ENCODE results near the gene C4orf50. TPM values are rescaled to one million over a fixed set of nuclear protein-coding genes. Genes with fewer than 3 reads are reported as not detected.

C4orf50 gene
- total RNA-seq, 4 donors from 2014 or later = 0.04 to 0.19 (median 0.04) TPM; not detected in 1

DNA sequence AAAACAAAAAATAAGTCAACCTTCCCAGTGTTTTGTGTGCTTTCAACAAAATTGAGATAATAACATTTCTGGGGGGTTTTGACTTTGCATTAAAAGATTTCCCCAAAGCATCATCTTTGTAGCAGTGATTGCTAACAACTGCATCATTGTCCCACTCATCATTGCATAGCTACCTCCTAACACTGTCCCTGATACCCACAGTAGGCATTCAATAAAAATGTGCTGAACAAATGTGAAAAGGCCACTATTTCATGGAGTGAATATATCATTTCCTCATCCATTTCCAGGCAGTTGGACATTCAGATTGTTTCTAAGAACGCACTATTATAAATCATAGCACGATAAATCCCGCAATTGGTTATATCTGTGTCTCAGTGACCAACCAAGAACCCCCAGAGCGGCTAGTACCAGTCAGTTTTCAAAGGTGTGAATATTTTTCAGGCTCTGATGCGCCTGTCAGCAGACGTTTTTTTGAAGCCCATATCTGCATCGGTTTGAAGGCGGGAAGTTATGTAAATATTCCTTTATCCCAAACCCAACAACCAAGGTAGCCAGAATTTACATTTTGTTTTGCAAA lies 89.3 kb downstream of the C4orf50 start:
- peaks cover 0 to 97% (median 0%) of the 10 kb centered on the region in 4 donors for H3K27me3 ChIP-seq
- no peaks in the 10 kb centered on the region for H3K36me3 ChIP-seq
- 58 to 65% methylated on average over 8 of the region's 8 CpGs for WGBS, 2 donors
- TF ChIP-seq, protein P1, sequence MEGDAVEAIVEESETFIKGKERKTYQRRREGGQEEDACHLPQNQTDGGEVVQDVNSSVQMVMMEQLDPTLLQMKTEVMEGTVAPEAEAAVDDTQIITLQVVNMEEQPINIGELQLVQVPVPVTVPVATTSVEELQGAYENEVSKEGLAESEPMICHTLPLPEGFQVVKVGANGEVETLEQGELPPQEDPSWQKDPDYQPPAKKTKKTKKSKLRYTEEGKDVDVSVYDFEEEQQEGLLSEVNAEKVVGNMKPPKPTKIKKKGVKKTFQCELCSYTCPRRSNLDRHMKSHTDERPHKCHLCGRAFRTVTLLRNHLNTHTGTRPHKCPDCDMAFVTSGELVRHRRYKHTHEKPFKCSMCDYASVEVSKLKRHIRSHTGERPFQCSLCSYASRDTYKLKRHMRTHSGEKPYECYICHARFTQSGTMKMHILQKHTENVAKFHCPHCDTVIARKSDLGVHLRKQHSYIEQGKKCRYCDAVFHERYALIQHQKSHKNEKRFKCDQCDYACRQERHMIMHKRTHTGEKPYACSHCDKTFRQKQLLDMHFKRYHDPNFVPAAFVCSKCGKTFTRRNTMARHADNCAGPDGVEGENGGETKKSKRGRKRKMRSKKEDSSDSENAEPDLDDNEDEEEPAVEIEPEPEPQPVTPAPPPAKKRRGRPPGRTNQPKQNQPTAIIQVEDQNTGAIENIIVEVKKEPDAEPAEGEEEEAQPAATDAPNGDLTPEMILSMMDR (IDR thresholded peaks at IDR 0.05) = no peak
- no peak for TF ChIP-seq POLR2A (IDR thresholded peaks at IDR 0.05)
- intact Hi-C loops (cut with DNase I) = no loop called here
- no peak overlapping the region for H3K27ac ChIP-seq
- H3K4me3 ChIP-seq = no peak overlapping the region
- DNase-seq = no peak
- H3K9me3 ChIP-seq = no peaks in the 10 kb centered on the region
- H3K4me1 ChIP-seq = no peaks in the 10 kb centered on the region

DNA sequence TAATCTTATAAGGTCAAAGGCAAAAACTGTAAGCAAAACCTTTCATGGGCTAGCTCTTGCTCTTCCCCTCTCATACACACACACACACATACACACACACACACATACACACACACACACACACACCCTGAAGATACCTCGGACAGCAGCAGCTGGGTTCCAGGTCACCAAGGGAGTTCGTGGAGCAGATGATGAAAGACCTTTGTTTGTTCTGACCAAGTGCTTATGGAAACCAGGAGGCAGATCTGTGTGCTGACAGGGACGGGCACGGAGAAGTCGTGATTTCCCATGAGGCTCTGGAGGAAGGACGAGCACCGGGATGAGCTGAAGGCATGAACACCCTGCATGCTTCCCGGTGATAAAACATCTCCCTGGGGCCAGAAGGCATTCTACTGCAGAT lies 90.0 kb downstream of the C4orf50 start:
- intact Hi-C loops (cut with DNase I) = no loop called here
- H3K36me3 ChIP-seq = no peaks in the 10 kb centered on the region
- H3K4me1 ChIP-seq = no peaks in the 10 kb centered on the region
- no peak for TF ChIP-seq POLR2A (IDR thresholded peaks at IDR 0.05)
- TF ChIP-seq, protein P1 (IDR thresholded peaks at IDR 0.05) = no peak
- H3K9me3 ChIP-seq = no peaks in the 10 kb centered on the region
- DNase-seq = no peak
- H3K27ac ChIP-seq = no peak overlapping the region
- H3K4me3 ChIP-seq = no peak overlapping the region
- WGBS, 2 donors = 54 to 68% methylated on average over 5 to 6 of the region's 8 CpGs
- peaks cover 0 to 93% (median 0%) of the 10 kb centered on the region in 4 donors for H3K27me3 ChIP-seq

DNA sequence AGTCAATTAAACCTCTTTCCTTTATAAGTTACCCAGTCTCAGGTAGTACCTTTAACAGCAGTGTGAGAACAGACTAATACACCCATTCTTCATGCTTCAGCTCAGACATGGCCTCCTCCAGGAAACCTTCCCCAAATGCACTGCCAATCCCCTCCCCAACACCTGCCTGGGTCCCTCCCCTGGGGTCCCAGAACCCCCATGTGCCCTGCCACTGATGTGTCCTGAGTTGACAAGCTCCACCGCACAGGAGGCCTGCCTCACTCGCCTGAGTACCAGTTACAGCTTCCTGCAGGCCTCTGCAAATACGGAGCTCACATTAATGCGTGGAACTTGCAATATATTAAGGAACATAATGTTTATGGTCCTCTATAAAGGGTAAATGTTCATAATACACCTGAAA lies 90.5 kb downstream of the C4orf50 start:
- H3K4me3 ChIP-seq = no peak overlapping the region
- H3K9me3 ChIP-seq = no peaks in the 10 kb centered on the region
- no peak for DNase-seq
- H3K4me1 ChIP-seq = no peaks in the 10 kb centered on the region
- H3K27me3 ChIP-seq = peaks cover 0 to 93% (median 0%) of the 10 kb centered on the region in 4 donors
- intact Hi-C loops (cut with DNase I) = no loop called here
- TF ChIP-seq, protein P1 (IDR thresholded peaks at IDR 0.05) = no peak
- no peak for TF ChIP-seq POLR2A (IDR thresholded peaks at IDR 0.05)
- WGBS, 2 donors = 46 to 76% methylated on average over 3 to 4 of the region's 4 CpGs
- no peak overlapping the region for H3K27ac ChIP-seq
- no peaks in the 10 kb centered on the region for H3K36me3 ChIP-seq

DNA sequence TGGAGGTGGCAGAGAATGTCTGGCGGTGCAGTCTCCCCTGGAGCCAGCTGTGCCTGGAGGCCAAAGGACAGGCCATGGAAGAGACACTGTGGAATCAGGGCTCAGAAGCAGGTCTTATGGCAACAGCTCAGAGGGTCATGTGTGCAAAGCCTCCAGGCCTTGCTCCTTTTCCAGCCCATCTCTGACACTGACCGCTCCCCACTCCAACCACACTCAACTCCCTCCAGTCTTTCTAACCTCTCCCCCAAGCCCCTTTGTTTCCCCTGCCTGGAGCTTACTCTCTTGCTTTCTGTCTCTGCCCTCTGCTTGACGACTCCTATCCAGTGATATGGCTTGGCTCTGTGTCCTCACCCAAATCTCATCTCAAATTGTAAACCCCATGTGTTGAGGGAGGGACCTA lies 91.1 kb downstream of the C4orf50 start:
- Histone ChIP-seq H3K36me3 (no peaks in the 10 kb centered on the region), H3K27me3 (peaks cover 0 to 93% (median 0%) of the 10 kb centered on the region in 4 donors), H3K27ac (no peak overlapping the region), H3K4me3 (no peak overlapping the region), H3K4me1 (no peaks in the 10 kb centered on the region), H3K9me3 (no peaks in the 10 kb centered on the region)
- 71 to 75% methylated on average over 3 of the region's 3 CpGs for WGBS, 2 donors
- DNase-seq = no peak
- TF ChIP-seq, protein P1 (IDR thresholded peaks at IDR 0.05) = no peak
- no peak for TF ChIP-seq POLR2A (IDR thresholded peaks at IDR 0.05)
- intact Hi-C loops (cut with DNase I) = no loop called here

DNA sequence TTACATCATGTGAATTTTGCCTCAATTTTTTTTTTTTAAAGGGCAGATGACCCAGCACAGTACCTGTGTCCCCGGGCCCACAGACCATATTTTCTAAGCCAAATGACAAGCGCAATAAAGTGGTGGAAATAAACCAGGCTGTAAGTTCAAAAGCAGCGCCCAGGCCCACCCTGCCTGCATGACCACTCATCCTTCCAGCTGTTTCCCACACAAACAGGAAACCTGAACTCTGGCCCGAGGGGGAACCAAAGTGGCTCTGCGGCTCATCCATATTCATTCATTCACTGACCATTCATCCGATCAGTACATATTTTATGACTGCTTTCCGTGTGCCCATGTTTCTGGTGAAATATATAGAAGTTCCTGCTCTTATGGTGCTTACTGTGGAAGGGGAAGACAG lies 91.6 kb downstream of the C4orf50 start:
- intact Hi-C loops (cut with DNase I) = no loop called here
- H3K36me3 ChIP-seq = no peaks in the 10 kb centered on the region
- no peaks in the 10 kb centered on the region for H3K9me3 ChIP-seq
- 61 to 70% methylated on average over 7 of the region's 7 CpGs for WGBS, 2 donors
- H3K27ac ChIP-seq = no peak overlapping the region
- TF ChIP-seq, protein P1 (IDR thresholded peaks at IDR 0.05) = no peak
- no peak for TF ChIP-seq POLR2A (IDR thresholded peaks at IDR 0.05)
- H3K4me3 ChIP-seq = no peak overlapping the region
- no peak for DNase-seq
- peaks cover 0 to 93% (median 0%) of the 10 kb centered on the region in 4 donors for H3K27me3 ChIP-seq
- no peaks in the 10 kb centered on the region for H3K4me1 ChIP-seq
